H1 (cell line): ENCODE results near the gene LRCH3. TPM values are rescaled to one million over a fixed set of nuclear protein-coding genes. Genes with fewer than 3 reads are reported as not detected.

ENCODE experiments used
- CREB1 ChIP-seq: IDR thresholded peaks from 2 replicates; pipeline ENCODE4 v1.6.1; 2012; ENCODE audit warnings: inconsistent platforms
- EZH2 ChIP-seq: fragments of 200-600 bp; sonication (generic); IDR thresholded peaks from 2 replicates; pipeline ENCODE4 v1.7.1; 2012; ENCODE audit warnings: low read depth, mild to moderate bottlenecking, moderate library complexity, low read length, inconsistent platforms; ENCODE audit not compliant: severe bottlenecking
- GTF2F1 ChIP-seq: IDR thresholded peaks from 2 replicates; pipeline ENCODE4 v1.6.1; 2012; ENCODE audit warnings: low read depth, low read length, improper control_type of control experiment, borderline replicate concordance
- JUND ChIP-seq: IDR thresholded peaks from 2 replicates; pipeline ENCODE4 v1.6.1; 2011; ENCODE audit warnings: mild to moderate bottlenecking, improper control_type of control experiment, low read length
- TBP ChIP-seq: IDR thresholded peaks from 2 replicates; pipeline ENCODE4 v1.6.1; 2011; ENCODE audit warnings: low read depth, low read length, improper control_type of control experiment
- polyA plus RNA-seq, 7 experiments: library from polyadenylated mRNA; depleted of rRNA in 3 of 7; stranded (reverse) in 5 of 7; unstranded in 2 of 7; fragments of >200 nt in 5 of 7; fragments of 200-250 nt in 2 of 7; gene quantifications; 1 replicate in 5 of 7; 2 replicates in 1 of 7; 4 replicates in 1 of 7; pipeline versions ENCODE4 v1.2.1 to v1.2.3, GENCODE V29; 2011 to 2013; ENCODE audit warnings: missing spikeins in 2 of 7, mixed read lengths in 2 of 7
- total RNA-seq: library from RNA; stranded (reverse); fragmentation: NEBNext Ultra II Directional; extraction: Animal tissue kit (Norgen Biotek cat#: 25700); gene quantifications from 2 replicates; pipeline ENCODE4 v1.2.1, GENCODE V29; 2021

The LRCH3 gene
- total and polyA plus RNA-seq, 2 of the 8 experiments (the other 6 are each of a cell fraction or from before 2014, with no cell fraction given) = 58.4 to 66.0 TPM

DNA sequence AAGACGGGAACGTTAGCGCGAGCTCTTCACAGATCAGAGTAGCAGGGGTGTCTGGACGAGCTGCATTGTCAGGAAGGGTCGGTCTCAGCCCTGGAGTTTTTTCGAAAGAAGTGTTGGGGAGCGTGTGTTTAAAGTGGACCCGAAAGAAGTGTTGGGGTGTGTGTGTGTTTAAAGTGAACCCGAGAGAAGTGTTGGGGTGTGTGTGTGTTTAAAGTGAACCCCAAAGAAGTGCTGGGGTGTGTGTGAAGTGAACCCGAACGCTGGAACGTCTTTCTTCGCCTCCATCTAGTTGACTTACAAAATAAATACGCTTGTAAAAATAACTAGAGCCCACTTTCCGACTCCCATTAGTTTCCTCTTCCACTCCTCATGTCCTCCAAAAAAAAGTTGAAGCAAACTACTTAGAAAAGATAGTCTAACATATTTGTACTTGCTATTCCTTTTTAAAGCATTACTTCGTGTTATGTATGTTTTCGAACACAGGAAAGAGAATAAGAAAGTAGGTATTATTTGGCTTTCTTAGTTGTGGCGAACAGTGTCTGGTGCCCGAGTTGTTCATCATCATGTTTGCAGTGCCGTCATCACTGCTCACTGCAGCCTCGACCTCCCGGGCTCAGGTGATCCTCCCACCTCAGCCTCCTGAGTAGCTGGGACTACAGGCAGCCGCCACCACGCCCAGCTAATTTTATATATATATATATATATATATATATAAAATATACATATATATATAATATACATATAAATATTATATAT is 1.0 kb downstream of the LRCH3 start (continued):
- TF ChIP-seq TBP (no peak), CREB1 (no peak), GTF2F1 (no peak), JUND (no peak), EZH2 (no peak)
